ACC112 (cell line): ENCODE data around the gene GABBR2.
"Not testable (repeated sequence)": the region's sequence is repeated elsewhere in the genome, so short reads cannot be mapped to it uniquely, and the experiment has no call there.

Experiments used
- H2AFZ ChIP-seq: fragments of 200-600 bp; sonication (generic); one replicate; pipeline ENCODE4 v1.6.0; 2017; ENCODE audit warnings: antibody characterized with exemption, low read length; ENCODE audit not compliant: unreplicated experiment
- H3K27ac ChIP-seq: fragments of 200-600 bp; sonication (generic); 2 replicates; pipeline ENCODE4 v1.5.1; 2014; ENCODE audit warnings: low read depth, mild to moderate bottlenecking, antibody characterized with exemption, low read length, moderate library complexity
- H3K27me3 ChIP-seq: fragments of 200-600 bp; sonication (generic); 2 replicates; pipeline ENCODE4 v1.6.1; 2014; ENCODE audit warnings: mild to moderate bottlenecking, antibody characterized with exemption, low read length, moderate library complexity, mixed read lengths; ENCODE audit not compliant: insufficient read depth
- H3K36me3 ChIP-seq: fragments of 200-600 bp; sonication (generic); 2 replicates; pipeline ENCODE4 v1.6.1; 2016; ENCODE audit warnings: mild to moderate bottlenecking, antibody characterized with exemption, low read length, moderate library complexity, mixed read lengths; ENCODE audit not compliant: insufficient read depth
- H3K4me1 ChIP-seq: fragments of 200-600 bp; sonication (generic); one replicate; pipeline ENCODE4 v1.6.1; 2016; ENCODE audit warnings: low read length, mixed read lengths; ENCODE audit not compliant: insufficient read depth, unreplicated experiment, control insufficient read depth
- H3K4me3 ChIP-seq: fragments of 200-600 bp; sonication (generic); 2 replicates; pipeline ENCODE4 v1.5.1; 2014; ENCODE audit warnings: mild to moderate bottlenecking, low read depth, low read length
- H3K79me2 ChIP-seq: fragments of 200-600 bp; sonication (generic); one replicate; pipeline ENCODE4 v1.6.0; 2016; ENCODE audit warnings: low read length; ENCODE audit not compliant: control insufficient read depth, unreplicated experiment, insufficient read depth

Gene GABBR2

DNA sequence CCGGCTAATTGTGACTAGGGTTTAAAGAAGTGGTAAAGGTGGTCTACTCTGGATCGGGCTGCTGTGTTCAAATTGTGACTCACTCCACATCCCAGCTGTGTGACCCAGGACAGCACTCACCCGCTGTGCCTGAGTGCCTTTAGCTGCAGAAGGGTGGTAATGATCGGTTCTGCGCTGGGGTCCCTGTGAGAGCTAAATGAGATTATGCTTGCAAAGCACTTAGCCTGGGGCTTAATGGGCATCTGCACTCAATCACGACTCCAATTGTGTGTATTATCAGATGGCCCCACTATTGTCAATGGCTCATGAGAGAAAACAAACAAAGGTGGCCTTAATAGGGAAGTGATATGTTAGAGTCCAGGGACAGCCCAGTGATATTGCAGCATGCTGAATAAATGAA, 428.2 kb downstream of the GABBR2 start:
- H3K4me3 ChIP-seq: no peak overlapping the region
- H3K79me2 ChIP-seq: no peaks in the 10 kb centered on the region
- no peaks in the 10 kb centered on the region for H3K4me1 ChIP-seq
- no peaks in the 10 kb centered on the region for H3K36me3 ChIP-seq
- H3K27ac ChIP-seq: no peak overlapping the region
- H3K27me3 ChIP-seq: peaks cover 51% of the 10 kb centered on the region
- H2AFZ ChIP-seq: no peak overlapping the region

DNA sequence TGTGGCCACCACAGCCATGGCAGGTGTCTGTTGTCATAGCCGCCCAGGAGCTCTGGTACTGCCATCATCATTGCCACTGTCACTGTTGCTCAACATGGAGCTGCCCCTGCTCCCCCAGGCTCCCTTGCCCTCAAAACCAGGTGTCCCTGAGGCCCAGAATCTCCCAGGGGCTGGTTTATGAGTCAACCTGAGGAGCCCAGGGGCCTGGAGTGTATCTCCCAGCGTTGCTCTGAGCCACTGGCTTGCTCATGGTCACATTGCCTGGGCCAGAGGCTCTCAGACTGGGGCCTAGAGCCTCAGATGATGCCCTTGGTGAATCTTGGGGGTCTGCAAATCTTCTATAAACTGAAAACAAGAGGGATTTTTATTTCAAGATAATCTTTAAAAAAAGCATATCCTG, 428.6 kb downstream of the GABBR2 start:
- Histone ChIP-seq H3K36me3 (no peaks in the 10 kb centered on the region), H3K79me2 (no peaks in the 10 kb centered on the region), H3K4me1 (no peaks in the 10 kb centered on the region), H3K27ac (no peak overlapping the region), H2AFZ (no peak overlapping the region), H3K4me3 (no peak overlapping the region), H3K27me3 (peaks cover 54% of the 10 kb centered on the region)

DNA sequence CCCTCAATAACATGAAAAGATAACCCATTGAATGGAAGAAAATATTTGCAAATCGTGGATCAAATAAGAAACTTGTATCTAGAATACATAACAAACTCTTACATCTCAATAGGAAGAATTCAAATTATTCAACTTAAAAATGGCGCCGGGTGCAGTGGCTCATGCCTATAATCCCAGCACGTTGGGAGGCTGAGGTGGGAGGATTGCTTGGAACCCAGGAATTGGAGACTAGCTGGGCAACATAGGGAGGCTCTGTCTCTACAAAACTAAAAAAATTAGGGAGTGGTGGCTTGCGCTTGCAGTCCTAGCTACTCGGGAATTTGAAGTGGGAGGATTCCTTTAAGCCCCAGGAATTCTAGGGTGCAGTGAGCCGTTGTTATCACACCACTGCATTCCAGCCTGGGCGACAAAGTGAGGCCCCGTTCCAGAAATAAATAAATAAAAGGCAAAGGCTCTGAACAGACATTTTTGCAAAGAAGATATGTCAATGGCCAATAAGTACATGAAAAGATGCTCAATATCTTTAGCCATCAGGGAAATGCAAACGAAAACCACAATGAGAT, 431.7 kb downstream of the GABBR2 start:
- peaks cover 52% of the 10 kb centered on the region for H3K27me3 ChIP-seq
- H2AFZ ChIP-seq: no peak overlapping the region
- H3K4me1 ChIP-seq: no peaks in the 10 kb centered on the region
- H3K4me3 ChIP-seq: no peak overlapping the region
- H3K36me3 ChIP-seq: no peaks in the 10 kb centered on the region
- no peaks in the 10 kb centered on the region for H3K79me2 ChIP-seq
- no peak overlapping the region for H3K27ac ChIP-seq

DNA sequence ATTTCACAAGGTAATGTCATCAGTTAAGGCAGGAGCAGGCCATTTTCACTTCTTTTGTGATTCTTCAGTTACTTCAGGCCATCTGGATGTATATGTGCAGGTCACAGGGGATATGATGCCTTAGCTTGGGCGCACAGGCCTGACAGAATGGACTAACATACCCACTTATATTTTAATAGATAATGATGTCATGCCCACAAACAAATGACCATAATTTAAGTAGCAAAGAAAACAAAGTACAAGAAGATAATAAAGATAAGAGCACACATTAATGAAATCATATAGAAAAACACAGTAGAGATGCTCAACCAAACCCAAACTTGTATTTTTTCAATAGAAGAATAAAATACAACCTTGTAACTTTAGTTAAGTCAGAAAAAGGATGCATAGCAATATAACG, 433.6 kb downstream of the GABBR2 start:
- Histone ChIP-seq H3K36me3 (no peaks in the 10 kb centered on the region), H3K27me3 (peaks cover 38% of the 10 kb centered on the region), H3K4me1 (no peaks in the 10 kb centered on the region), H3K27ac (no peak overlapping the region), H3K79me2 (no peaks in the 10 kb centered on the region), H3K4me3 (no peak overlapping the region), H2AFZ (no peak overlapping the region)

DNA sequence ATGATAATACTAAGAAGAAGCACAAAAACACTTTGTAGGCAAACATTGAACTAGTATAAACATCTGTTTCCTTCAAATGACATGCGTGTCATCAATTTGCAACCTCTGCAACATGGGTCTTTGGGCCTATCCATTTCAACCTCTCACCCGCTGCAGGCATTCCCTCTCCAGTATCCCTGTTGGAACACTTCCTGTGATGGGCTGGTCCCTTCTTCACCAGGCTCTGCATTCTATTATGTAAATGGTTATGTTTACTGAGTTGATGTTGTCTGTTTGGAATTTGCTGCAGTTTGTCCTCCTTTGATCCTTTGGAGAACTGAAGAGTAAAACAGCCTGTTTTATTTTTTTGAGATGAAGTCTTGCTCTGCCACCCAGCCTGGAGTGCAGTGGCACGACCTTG, 436.7 kb downstream of the GABBR2 start:
- Histone ChIP-seq H3K4me3 (no peak overlapping the region), H3K79me2 (no peaks in the 10 kb centered on the region), H2AFZ (no peak overlapping the region), H3K27me3 (peaks cover 13% of the 10 kb centered on the region), H3K4me1 (no peaks in the 10 kb centered on the region), H3K27ac (no peak overlapping the region), H3K36me3 (no peaks in the 10 kb centered on the region)

DNA sequence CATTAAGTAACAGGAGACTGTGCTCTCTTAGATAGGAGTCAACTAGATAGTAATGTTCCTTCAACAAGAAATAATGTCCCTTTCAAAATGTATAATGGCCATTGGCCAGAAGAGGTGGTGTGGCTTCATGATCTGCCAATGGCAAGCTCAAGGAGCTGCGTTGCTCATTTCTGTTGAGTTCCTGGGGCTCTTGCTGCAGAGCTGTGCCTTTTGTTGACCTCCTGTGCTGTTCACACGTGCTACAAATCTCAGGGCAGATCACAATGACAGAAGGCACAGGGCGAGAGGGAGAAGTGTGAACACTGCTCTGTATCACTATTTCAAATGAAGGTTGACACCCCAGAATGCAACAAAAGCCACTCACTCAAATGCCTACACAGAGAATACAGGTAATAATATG, 437.3 kb downstream of the GABBR2 start:
- no peaks in the 10 kb centered on the region for H3K79me2 ChIP-seq
- no peaks in the 10 kb centered on the region for H3K36me3 ChIP-seq
- H3K4me1 ChIP-seq: no peaks in the 10 kb centered on the region
- H2AFZ ChIP-seq: no peak overlapping the region
- no peak overlapping the region for H3K4me3 ChIP-seq
- peaks cover 11% of the 10 kb centered on the region for H3K27me3 ChIP-seq
- H3K27ac ChIP-seq: no peak overlapping the region

DNA sequence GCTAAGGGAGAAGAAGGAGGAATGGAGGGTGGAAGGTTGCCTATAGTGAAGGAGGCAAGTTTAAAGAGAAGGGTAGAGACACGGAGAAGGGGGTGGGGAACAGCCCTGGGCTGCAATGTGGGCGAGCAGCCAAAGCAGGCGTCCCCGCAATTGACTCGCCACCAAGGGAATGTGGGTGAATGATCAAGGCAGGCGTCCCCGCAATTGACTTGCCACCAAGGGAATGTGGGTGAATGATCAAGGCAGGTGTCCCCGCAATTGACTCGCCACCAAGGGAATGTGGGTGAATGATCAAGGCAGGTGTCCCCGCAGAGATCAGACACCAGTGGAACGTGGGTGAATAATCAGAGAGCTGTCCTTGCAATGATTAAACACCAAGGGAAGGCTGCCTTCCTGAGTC, 438.5 kb downstream of the GABBR2 start:
- not testable (repeated sequence) for H3K36me3 ChIP-seq, H3K4me1 ChIP-seq, H3K27me3 ChIP-seq, H3K4me3 ChIP-seq, H3K79me2 ChIP-seq, H2AFZ ChIP-seq, H3K27ac ChIP-seq

DNA sequence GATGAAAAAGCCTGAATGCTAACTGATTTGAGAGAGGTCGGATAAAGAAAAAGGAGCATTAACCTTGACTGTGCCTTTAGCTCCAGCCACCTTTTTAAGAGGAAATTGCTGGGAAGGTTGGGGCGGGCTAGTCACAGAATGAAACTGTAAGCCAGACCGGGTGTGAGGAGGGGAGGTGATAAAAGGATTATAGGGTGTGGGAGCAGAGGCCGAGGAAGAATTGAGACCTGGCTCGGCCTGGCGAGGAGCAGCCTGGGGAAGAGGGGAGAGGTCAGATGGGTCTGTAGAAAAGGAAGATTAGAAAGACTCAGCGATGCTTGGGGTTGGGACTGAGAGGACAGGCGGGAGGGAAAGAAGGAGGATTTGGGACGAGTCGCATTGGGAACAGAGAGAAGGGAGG, 439.1 kb downstream of the GABBR2 start:
- H3K27ac ChIP-seq, H2AFZ ChIP-seq, H3K79me2 ChIP-seq, H3K36me3 ChIP-seq, H3K4me3 ChIP-seq, H3K4me1 ChIP-seq, H3K27me3 ChIP-seq: not testable (repeated sequence)

DNA sequence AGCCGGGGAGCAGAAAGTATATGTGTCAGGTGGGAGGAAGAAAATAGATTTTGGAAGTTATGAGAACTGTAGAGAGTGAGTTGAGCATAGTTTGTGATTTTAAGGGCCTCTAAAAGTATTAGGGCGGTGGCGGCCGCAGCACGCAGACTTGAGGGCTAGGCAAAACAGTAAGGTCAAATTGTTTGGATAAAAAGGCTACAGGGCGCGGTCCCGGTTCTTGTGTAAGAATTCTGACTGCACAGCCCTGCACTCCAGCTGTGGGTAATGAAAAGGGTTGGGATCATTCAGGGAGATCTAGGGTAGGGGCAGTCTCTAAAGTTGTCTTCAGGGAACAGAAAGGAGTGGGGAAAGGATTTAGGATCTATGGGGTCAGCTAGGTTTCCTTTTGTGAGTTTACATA, 441.2 kb downstream of the GABBR2 start:
- H3K4me1 ChIP-seq, H3K27me3 ChIP-seq, H3K4me3 ChIP-seq, H2AFZ ChIP-seq, H3K79me2 ChIP-seq, H3K36me3 ChIP-seq, H3K27ac ChIP-seq: not testable (repeated sequence)

DNA sequence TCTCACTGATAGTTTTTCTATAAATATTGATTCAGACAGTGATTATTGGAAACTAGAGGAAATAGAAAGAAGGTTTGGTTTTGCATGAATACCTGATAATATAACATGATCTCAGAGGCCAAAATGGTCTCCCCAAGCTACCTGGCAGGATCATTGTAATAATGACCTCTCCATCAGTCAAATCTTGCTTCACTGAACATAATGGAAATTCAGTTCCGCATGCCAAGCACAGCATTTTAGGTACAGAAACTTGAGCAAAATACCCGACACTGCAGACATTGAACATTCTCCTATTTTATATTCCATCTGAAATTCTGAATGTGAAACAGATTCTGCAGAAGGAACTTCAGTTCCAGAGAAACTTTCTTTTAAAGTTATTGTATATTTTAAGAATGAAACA, 444.2 kb downstream of the GABBR2 start:
- no peaks in the 10 kb centered on the region for H3K79me2 ChIP-seq
- no peaks in the 10 kb centered on the region for H3K27me3 ChIP-seq
- no peaks in the 10 kb centered on the region for H3K4me1 ChIP-seq
- no peak overlapping the region for H3K4me3 ChIP-seq
- no peak overlapping the region for H2AFZ ChIP-seq
- H3K36me3 ChIP-seq: no peaks in the 10 kb centered on the region
- no peak overlapping the region for H3K27ac ChIP-seq

DNA sequence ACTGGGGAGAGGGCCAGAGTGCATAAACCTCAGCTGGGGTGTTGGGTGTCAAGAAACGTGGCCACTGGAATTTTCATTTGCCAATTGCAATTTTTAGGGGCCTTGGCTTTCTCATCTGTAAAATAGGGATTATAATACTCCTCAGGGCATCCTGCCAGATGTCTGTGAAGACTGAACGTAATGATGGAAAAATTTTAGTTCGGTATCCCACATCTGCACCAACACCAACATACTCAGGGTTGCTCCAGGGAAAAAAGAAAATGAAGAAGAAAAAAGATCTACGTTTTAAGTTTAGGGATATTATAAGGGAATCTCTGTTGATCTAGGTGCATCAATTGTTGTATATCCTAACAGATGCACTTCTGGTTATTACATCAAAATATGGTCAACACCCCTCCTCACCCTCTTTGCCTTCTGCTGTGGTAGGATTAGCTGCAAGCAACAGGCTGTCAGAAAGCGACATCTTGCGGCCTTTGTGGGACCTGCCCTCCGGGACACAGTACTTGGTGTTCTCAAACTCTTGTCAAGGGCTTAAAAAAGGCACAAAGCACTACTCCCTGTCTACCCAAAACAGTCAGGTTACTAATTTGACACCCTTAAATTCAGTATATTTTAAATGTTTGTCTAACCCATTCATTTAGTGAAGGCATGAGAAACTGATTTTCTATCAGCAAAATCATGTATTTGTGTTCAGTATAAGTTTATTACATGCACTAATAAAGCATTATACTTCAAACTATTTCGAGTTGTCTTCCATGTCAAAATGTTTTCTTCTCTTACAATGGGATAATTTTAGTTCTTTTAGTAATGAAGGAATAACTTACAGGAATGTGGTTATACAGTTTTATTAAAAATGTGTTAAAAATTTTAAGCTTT, 445.0 kb downstream of the GABBR2 start:
- H3K27me3 ChIP-seq: no peaks in the 10 kb centered on the region
- H3K36me3 ChIP-seq: no peaks in the 10 kb centered on the region
- no peaks in the 10 kb centered on the region for H3K79me2 ChIP-seq
- H3K27ac ChIP-seq: no peak overlapping the region
- H3K4me1 ChIP-seq: no peaks in the 10 kb centered on the region
- no peak overlapping the region for H3K4me3 ChIP-seq
- peak overlapping the region; percentile 17 for H2AFZ ChIP-seq
